SK-N-SH treated with all-trans-retinoic acid at 6 μM for 48 hours (cell line): ENCODE results near the gene IFNA4.

Source experiments
- ARNTL ChIP-seq: fragments of 450-650 bp; formaldehyde crosslinking; IDR thresholded peaks from 2 replicates; pipeline ENCODE4 v1.5.0; 2020; ENCODE audit warnings: low read depth, mild to moderate bottlenecking, moderate library complexity, borderline replicate concordance
- BACH2 ChIP-seq: fragments of 250-450 bp; sonication (Bioruptor Pico); IDR thresholded peaks from 2 replicates; pipeline ENCODE4 v1.9.0; 2021; ENCODE audit warnings: mild to moderate bottlenecking, borderline replicate concordance
- CSDC2 ChIP-seq: fragments of 250-450 bp; sonication (Bioruptor Pico); IDR thresholded peaks from 2 replicates; pipeline ENCODE4 v1.5.0; 2020; ENCODE audit warnings: mild to moderate bottlenecking, moderate library complexity
- CSRNP3 ChIP-seq: fragments of 250-450 bp; sonication (Bioruptor Pico); IDR thresholded peaks from 2 replicates; pipeline ENCODE4 v1.5.1; 2021; ENCODE audit warnings: mild to moderate bottlenecking, moderate library complexity
- OSR1 ChIP-seq: fragments of 250-450 bp; sonication (Bioruptor Pico); IDR thresholded peaks from 2 replicates; pipeline ENCODE4 v1.8.0; 2022; ENCODE audit warnings: moderate library complexity, mild to moderate bottlenecking, inconsistent platforms
- PATZ1 ChIP-seq: fragments of 250-450 bp; sonication (Bioruptor Pico); IDR thresholded peaks from 2 replicates; pipeline ENCODE4 v1.8.0; 2020; ENCODE audit warnings: mild to moderate bottlenecking, moderate library complexity, borderline replicate concordance
- RARB ChIP-seq: fragments of 250-450 bp; sonication (Bioruptor Pico); IDR thresholded peaks from 2 replicates; pipeline ENCODE4 v1.8.0; 2021; ENCODE audit warnings: mild to moderate bottlenecking, moderate library complexity
- TOX ChIP-seq: fragments of 250-450 bp; sonication (Bioruptor Pico); IDR thresholded peaks from 2 replicates; pipeline ENCODE4 v1.8.0; 2021; ENCODE audit warnings: mild to moderate bottlenecking, moderate library complexity, borderline replicate concordance

GRCh38 chr9:21171351-21171750 is 16.0 kb downstream of the IFNA4 start:
- TF ChIP-seq PATZ1 (CRISPR knock-in tag) (no peak), RARB (CRISPR knock-in tag) (no peak), CSDC2 (CRISPR knock-in tag) (no peak), TOX (no peak), CSRNP3 (CRISPR knock-in tag) (no peak), BACH2 (no peak), OSR1 (CRISPR knock-in tag) (no peak), ARNTL (no peak)
